Nephron progenitor cell (in vitro differentiated cells): ENCODE results near the gene SNX30.

Experiments used
- DNase-seq: peaks from one replicate; pipeline ENCODE4 v3.0.0; 2021
- H3K27ac Mint-ChIP-seq: 2 replicates; pipeline ENCODE4 v1.8.0; 2021; ENCODE audit warnings: mild to moderate bottlenecking, moderate library complexity, mixed read lengths
- H3K27me3 Mint-ChIP-seq: 2 replicates; pipeline ENCODE4 v1.8.0; 2021; ENCODE audit warnings: mild to moderate bottlenecking, low read depth, mixed read lengths; ENCODE audit not compliant: poor library complexity
- H3K36me3 Mint-ChIP-seq: 2 replicates; pipeline ENCODE4 v1.8.0; 2021; ENCODE audit warnings: low read depth, mixed read lengths
- H3K4me1 Mint-ChIP-seq: 2 replicates; pipeline ENCODE4 v1.8.0; 2021; ENCODE audit warnings: mixed read lengths
- H3K4me3 Mint-ChIP-seq: 2 replicates; pipeline ENCODE4 v1.8.0; 2021; ENCODE audit warnings: mild to moderate bottlenecking, moderate library complexity, mixed read lengths
- H3K9me3 Mint-ChIP-seq: 2 replicates; pipeline ENCODE4 v1.8.0; 2021; ENCODE audit warnings: mild to moderate bottlenecking, moderate library complexity, mixed read lengths
- CTCF ChIP-seq: fragments of 200-600 bp; sonication (generic); IDR thresholded peaks from 2 replicates; pipeline ENCODE4 v1.5.0; 2021; ENCODE audit warnings: antibody characterized with exemption

Gene SNX30

GRCh38 chr9:112917987-112918362 lies 167.4 kb downstream of the SNX30 start:
- DNase-seq = no peak
- H3K4me3 Mint-ChIP-seq = no peak overlapping the region
- peaks cover 1% of the 10 kb centered on the region for H3K9me3 Mint-ChIP-seq
- no peak overlapping the region for H3K27ac Mint-ChIP-seq
- TF ChIP-seq CTCF = no peak
- H3K4me1 Mint-ChIP-seq = no peaks in the 10 kb centered on the region
- H3K36me3 Mint-ChIP-seq = no peaks in the 10 kb centered on the region
- H3K27me3 Mint-ChIP-seq = peaks cover 93% of the 10 kb centered on the region

- DNase-seq = peak; percentile 8
- peak; percentile 46 for TF ChIP-seq CTCF
These were observed 171.0 kb downstream of the SNX30 start for GRCh38 chr9:112921549-112921948.

More at GRCh38 chr9:112921549-112921948, 171.0 kb downstream of the SNX30 start:
- no peaks in the 10 kb centered on the region for H3K36me3 Mint-ChIP-seq
- no peak overlapping the region for H3K4me3 Mint-ChIP-seq
- no peak overlapping the region for H3K27ac Mint-ChIP-seq
- H3K27me3 Mint-ChIP-seq = peaks cover 84% of the 10 kb centered on the region
- H3K9me3 Mint-ChIP-seq = no peaks in the 10 kb centered on the region
- H3K4me1 Mint-ChIP-seq = peaks cover 4% of the 10 kb centered on the region
